HepG2 (cell line): Measurements from ENCODE around the gene HUNK.

Experiments
- CBX1 ChIP-seq: IDR thresholded peaks from one replicate; pipeline ENCODE4 v1.6.1; 2016; ENCODE audit warnings: antibody characterized with exemption, low read depth
- GABPB1 ChIP-seq: IDR thresholded peaks from 2 replicates; pipeline ENCODE4 v1.6.1; 2016; ENCODE audit warnings: mild to moderate bottlenecking, missing genetic modification reagents, moderate library complexity, missing compliant biosample characterization
- JUND ChIP-seq: sonication (generic); formaldehyde crosslinking; IDR thresholded peaks from 2 replicates; pipeline ENCODE4 v1.8.0; 2022; ENCODE audit warnings: mild to moderate bottlenecking, missing genetic modification reagents
- NR2C2 ChIP-seq: sonication (generic); formaldehyde crosslinking; IDR thresholded peaks from 2 replicates; pipeline ENCODE4 v1.4.0; 2020; ENCODE audit warnings: missing genetic modification reagents, mild to moderate bottlenecking, moderate library complexity, borderline replicate concordance
- POLR2AphosphoS5 ChIP-seq: IDR thresholded peaks from 2 replicates; pipeline ENCODE4 v1.6.1; 2012; ENCODE audit warnings: low read depth, low read length
- RBAK ChIP-seq: sonication (generic); formaldehyde crosslinking; IDR thresholded peaks from 2 replicates; pipeline ENCODE4 v1.5.1; 2020; ENCODE audit warnings: mild to moderate bottlenecking, missing genetic modification reagents
- SALL2 ChIP-seq: sonication (generic); formaldehyde crosslinking; IDR thresholded peaks from 2 replicates; pipeline ENCODE4 v1.8.1; 2023; ENCODE audit warnings: mild to moderate bottlenecking, missing genetic modification reagents, inconsistent platforms
- SMC3 ChIP-seq: IDR thresholded peaks from 2 replicates; pipeline ENCODE4 v1.6.1; 2011; ENCODE audit warnings: low read length, improper control_type of control experiment
- TFDP1 ChIP-seq: IDR thresholded peaks from 2 replicates; pipeline ENCODE4 v1.6.1; 2016; ENCODE audit warnings: missing compliant biosample characterization, missing genetic modification reagents, borderline replicate concordance

- TF ChIP-seq GABPB1, result peak; percentile 45; the same call in 1 of the 2 replicates
- TF ChIP-seq NR2C2 (CRISPR knock-in tag), result no peak
- no peak for TF ChIP-seq TFDP1
- no peak for TF ChIP-seq POLR2AphosphoS5
- TF ChIP-seq JUND, result no peak
- no peak for TF ChIP-seq CBX1
- no peak for TF ChIP-seq SALL2 (CRISPR knock-in tag)
- TF ChIP-seq RBAK (CRISPR knock-in tag), result no peak
- TF ChIP-seq SMC3, result no peak
Observed at GRCh38 chr21:31872452-31873274, at the start of gene HUNK.
